HG03571 (cell line): Measurements from ENCODE around the gene MAP3K4.

Source experiments
- ATAC-seq: cut with Tn5 transposase; IDR thresholded peaks from one replicate; pipeline ENCODE4 v1.9.1; 2021; ENCODE audit not compliant: unreplicated experiment

Gene MAP3K4

DNA sequence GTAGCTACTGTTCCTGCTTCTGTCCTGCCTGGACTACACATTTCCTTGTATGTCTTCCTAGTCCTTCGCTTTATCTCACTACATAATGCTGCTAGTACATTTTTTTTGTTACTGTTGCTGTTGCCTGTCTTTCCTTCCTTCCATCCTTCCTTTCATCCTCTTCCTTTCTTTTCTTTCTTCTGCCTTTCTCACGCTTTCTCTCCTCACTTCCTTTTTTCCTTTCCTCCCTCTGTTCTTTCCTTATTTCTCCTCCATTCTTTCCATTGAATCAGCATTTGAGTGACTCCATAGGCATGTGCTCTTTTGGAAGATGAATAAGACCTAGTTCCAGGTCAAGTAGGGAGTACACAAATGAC, 46.3 kb downstream of the MAP3K4 start:
- ATAC-seq = no peak

DNA sequence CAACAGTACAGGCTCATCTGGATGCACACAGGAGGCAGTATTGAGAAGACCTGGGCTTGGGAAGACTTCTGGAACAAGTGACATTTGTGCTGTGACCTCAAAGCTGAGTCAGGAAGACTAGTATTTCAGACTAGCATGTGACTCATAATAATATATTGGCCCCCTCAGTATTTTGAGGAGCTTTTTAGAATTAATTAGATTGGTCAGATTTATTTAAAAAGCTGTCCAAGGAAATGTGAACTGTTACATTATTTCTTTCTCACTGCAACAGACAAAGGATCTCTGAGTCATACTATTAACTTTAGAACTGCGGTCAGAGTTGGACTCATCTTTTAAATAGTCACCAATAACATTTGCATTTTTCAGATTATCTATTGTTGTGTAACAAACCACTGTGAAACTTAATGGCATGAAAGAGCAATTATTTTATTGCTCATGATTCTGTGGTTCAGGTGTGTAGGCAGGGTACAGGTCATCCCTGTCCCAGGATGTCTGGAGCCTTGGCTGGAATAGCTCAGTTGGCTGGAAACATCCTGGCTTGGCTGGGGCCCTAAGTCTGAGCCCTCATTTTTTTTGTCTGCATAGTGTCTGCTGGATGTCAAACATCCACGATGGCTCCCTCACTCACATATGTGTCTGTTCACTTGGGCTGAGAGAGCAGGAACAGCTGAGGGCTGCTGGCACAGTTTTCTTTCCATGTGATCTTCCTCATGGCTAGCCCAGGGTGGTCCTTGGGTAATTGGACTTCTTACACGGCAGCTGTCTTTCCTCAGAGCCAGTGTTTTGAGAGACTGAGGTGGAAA, 46.9 kb downstream of the MAP3K4 start:
- ATAC-seq = peak; percentile 79

- no peak for ATAC-seq
Observed at GRCh38 chr6:161041274-161041673, 49.7 kb downstream of the MAP3K4 start.

DNA sequence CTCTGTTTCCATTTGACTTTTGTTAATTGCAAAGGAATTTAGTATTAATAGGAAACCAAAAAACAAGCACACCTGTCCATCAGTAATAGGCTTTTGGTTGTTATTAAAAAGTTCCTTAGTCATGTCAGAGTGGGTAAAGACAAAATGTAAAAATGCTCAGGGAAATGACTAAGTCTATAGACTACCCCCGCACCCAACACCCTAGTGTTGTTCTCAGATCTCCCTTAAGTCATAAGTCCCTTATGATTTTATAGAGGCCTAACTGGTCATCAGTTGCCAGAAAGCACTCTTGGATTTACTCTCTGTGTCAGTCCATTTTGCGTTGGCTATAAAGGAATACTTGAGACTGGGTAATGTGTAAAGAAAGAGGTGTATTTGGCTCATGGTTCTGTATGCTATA, 52.8 kb downstream of the MAP3K4 start:
- no peak for ATAC-seq

GRCh38 chr6:161048641-161049040, 57.1 kb downstream of the MAP3K4 start:
- no peak for ATAC-seq

- no peak for ATAC-seq
Observed at GRCh38 chr6:161050134-161050765, 58.7 kb downstream of the MAP3K4 start.

GRCh38 chr6:161053103-161053502, 61.5 kb downstream of the MAP3K4 start:
- no peak for ATAC-seq

DNA sequence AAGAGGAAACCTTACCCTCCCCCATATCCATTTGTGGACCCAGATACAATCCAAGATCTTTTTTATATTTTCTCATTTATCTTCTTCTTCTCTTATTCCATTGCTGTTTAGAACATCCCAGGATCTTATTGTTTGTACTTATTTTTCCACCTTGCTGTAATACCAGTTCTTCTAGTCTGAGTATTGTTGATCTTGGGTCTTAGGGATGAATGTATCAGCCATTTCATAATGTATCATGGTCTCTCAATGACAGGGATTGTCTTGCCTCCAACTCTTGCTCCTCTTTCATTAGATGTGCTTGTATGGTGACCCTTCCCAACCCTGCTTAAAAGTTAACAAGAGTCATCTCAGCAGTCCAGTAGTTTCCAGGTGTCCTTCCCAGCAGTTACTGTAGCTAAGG, 63.3 kb downstream of the MAP3K4 start:
- no peak for ATAC-seq

DNA sequence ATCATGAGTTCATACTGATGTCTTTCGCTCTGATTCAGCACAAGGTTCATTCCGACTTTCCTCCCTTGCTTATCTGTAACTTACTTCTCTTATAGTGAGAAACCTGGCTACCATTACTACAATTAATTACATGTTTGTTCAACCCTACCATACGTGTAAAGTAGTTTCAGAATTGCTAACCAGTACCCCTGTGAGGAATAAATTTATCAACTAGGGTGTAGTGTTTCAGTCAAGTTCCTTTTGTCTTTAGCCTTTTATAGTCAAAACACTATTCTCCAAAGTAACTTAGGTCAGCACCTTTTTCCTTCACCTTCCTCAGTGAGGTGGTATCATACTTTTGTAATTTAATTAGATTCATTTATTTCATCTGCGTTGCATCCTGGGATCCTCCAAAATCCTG, 64.9 kb downstream of the MAP3K4 start:
- ATAC-seq = peak; percentile 44

DNA sequence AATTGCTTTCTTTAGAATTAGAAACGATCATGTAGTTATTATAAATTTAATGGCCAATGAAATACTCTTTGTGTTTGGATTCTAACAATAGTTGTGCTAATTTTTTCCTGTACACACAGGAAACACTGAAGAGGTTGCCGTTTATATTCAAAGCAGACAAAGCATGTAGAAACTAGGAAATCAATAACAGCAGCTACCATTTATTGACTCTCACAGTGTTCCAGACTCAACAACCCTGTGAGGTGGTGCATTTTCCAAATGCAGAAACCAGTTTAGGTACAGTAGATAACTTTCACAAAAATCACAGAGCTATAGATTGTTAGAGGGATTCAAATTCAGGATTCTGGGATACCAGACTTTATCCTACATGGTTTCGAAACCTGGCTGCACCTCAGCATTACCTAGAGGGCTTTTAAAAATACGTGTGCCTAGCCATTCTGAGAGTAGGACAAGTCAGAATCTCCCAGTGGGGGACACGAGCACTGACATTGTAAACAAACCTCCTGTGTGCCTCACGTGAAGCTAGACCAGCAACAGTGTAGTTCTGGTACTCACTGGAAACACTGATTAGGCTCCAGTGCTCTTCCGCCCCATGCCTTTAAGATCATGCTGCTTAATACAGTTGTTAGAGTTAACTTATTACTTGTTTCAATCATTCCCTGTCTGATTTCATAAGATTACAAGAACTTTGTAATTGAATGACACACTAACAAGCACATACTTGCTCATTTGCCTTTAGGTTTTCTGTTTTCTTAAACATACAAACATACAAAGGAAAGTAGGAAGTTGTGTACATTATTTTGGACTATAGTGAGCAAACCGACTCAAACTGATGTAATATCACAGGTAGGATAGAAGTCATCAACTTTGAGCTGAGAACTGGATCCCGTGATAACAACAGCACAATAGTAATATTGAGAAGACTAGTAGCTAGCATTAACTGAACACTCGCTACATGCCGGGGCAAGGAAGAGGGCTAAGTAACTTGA, 65.8 kb downstream of the MAP3K4 start:
- no peak for ATAC-seq

DNA sequence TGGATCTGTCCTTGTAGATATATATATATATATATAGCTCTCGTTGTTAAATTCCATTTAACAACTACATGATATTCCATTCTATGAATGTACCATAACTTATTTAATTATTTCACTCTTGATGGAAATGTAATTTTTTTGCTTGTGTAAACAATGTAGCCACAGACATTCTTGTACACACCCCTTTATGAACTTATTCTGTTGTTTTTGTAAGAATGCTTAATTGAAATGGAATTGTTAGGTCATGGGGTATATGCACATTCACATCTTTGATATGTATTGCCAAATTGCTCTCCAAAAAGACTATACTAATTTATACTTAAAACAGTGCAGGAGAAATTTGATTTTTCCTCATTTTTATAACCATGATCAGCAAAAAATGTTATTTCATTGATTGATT, 67.2 kb downstream of the MAP3K4 start:
- no peak for ATAC-seq

- no peak for ATAC-seq
Observed at GRCh38 chr6:161061576-161061975, 70.0 kb downstream of the MAP3K4 start.

DNA sequence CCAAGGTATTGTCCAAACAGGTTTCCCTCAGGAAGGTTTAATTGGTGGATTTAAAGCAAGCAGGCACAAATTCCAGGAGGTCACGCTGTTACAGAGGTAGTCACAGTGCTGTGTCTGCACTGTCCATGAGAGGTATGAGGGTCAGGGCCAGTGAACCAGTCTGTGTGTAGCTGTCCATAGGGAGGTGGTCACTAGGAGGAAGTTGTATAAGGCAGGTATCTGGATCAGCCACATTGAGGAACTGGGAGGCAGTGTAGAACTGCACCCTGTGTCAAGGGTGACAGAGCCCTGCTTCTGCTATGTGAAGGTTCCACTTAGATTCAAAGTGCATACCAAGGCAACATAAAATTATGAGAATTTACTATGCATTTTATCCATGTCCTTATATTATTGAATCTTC, 73.3 kb downstream of the MAP3K4 start:
- peak; percentile 46 for ATAC-seq

DNA sequence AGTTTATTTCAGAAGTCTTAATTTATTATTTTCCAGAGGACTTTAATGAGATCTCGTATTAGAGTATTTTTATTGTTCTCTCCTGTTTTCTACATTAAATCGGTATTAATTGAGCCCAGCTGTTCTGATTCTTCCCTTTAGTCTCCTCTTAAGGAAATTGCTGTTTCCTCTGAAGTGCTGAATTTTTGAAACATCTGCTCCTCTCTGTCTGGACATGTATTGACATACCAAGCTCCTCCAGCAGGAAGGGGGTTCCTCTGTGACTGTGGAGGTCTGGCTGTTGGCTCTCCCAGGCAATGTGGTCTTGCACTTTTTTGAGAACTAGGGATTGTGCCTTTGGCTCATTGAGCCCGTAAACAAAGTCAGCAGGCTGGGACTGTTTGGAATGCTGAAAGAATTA, 74.9 kb downstream of the MAP3K4 start:
- ATAC-seq = no peak

- ATAC-seq = no peak
Observed at GRCh38 chr6:161067749-161068148, 76.2 kb downstream of the MAP3K4 start.

GRCh38 chr6:161068321-161068741, 76.8 kb downstream of the MAP3K4 start:
- no peak for ATAC-seq

GRCh38 chr6:161073930-161074329, 82.4 kb downstream of the MAP3K4 start:
- ATAC-seq = no peak

DNA sequence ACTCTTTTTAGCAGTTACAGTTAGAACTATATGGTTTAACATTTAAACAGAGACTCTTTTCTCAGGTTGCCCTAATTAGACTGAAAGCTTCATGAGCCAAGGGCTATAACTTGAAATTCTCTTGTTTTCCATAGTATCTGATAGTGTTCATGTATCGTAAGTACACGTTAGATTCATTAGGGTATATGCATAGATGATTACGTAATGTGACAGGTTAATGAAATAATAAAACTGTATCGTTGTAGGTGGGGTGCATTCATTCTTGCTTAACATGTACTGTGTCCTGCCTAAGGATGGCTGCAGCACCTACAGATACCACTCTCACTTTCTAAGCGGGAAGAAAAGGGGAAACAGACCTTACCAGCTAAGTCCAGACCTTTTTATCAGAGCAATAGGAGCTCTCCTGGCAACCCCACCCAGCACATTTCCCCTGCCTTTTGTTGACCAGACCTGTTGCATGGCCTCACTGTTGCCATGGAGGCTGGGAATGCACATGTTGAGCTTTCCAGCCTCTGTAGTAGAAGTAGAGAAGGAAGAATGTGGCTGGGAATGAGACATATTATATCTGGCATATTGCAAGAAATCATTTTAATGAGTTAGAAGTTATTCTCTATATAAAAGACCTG, 83.0 kb downstream of the MAP3K4 start:
- ATAC-seq = no peak

DNA sequence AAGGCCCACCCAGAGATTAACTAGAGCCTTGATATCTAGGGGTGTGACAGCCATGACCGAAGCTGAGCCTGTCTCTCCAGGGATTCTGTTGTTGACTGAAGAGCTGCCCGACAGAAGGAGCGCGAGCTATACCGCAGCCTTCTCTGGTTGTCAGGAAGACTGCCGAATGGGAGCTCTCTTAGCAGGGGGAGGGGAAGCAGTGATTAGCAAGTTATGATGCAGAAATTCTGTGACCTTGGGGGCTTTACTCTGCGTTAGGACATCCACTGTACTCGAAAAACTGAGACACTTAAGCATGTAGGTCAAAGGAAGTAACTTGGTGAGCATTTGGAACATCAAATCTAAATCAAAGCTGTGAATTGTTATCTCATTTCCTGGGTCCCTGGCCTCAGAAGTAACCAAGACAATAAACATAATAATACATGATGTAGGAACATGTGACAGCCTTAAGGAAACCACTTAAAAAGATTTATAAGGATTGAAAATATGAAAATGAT, 84.7 kb downstream of the MAP3K4 start:
- no peak for ATAC-seq

DNA sequence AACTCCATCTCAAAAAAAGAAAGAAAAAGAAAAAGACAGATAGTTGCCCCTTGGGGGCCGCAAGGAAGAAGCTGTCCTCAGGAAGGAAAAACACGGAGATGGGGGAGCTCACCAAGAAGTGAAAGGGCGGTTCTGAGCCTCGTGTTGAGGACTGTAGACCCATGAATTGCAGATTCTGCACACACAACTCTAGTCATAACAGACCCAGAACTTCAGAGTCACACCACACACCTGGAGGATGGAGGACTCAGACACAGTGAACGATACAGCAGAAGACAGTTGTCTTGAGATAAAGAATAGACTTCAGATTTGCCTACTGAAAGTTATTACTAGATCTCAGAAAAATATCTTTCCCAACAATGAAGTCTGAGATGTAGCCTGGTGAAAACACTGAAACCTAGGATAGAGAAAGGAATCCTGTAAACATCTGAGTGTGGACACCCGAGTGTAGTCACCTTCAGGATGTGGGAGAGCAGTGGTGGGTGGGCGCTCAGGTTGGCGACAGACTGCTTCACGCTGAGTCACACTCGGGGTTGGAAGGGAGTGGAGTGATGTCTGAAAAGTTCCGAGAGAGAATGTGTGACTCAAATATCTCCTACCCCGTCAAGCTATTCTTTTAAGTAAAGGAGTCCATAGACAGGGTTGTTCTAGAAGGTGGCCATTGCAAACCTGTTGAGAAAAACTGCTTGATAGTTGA, 88.1 kb downstream of the MAP3K4 start:
- ATAC-seq = no peak
